Measurements from ENCODE around the gene SLF2.
A peak's percentile ranks its signal among the peaks of the same experiment; 100 is the strongest.
"Not testable (repeated sequence)": the region's sequence is repeated elsewhere in the genome, so short reads cannot be mapped to it uniquely, and the experiment has no call there.

SLF2 gene

GRCh38 chr10:100878291-100878910, 34.4 kb upstream of the SLF2 start:
- DNase-seq = peak; percentile 34

GRCh38 chr10:100879741-100880360, 32.9 kb upstream of the SLF2 start:
- DNase-seq = no peak

- no peak for DNase-seq
Measured at GRCh38 chr10:100881556-100882213, 31.1 kb upstream of the SLF2 start.

GRCh38 chr10:100882252-100882651, 30.5 kb upstream of the SLF2 start:
- DNase-seq = no peak

GRCh38 chr10:100882671-100883311, 30.0 kb upstream of the SLF2 start:
- DNase-seq = no peak

GRCh38 chr10:100883312-100883821, 29.4 kb upstream of the SLF2 start:
- DNase-seq = no peak

GRCh38 chr10:100885611-100886010, 27.2 kb upstream of the SLF2 start:
- not testable (repeated sequence) for DNase-seq

GRCh38 chr10:100886091-100886490, 26.7 kb upstream of the SLF2 start:
- no peak for DNase-seq

- DNase-seq = no peak
Measured at GRCh38 chr10:100886521-100886920, 26.2 kb upstream of the SLF2 start.

- DNase-seq = no peak
Measured at GRCh38 chr10:100886963-100887362, 25.8 kb upstream of the SLF2 start.

GRCh38 chr10:100887761-100888296, 24.9 kb upstream of the SLF2 start:
- no peak for DNase-seq

- DNase-seq = no peak
Measured at GRCh38 chr10:100888957-100889356, 23.8 kb upstream of the SLF2 start.

- DNase-seq = no peak
Measured at GRCh38 chr10:100889546-100889945, 23.2 kb upstream of the SLF2 start.

- DNase-seq = no peak
Measured at GRCh38 chr10:100890141-100890672, 22.6 kb upstream of the SLF2 start.

GRCh38 chr10:100890673-100891317, 22.0 kb upstream of the SLF2 start:
- DNase-seq = no peak

GRCh38 chr10:100894033-100894432, 18.7 kb upstream of the SLF2 start:
- DNase-seq = no peak

- DNase-seq = no peak
Measured at GRCh38 chr10:100894589-100895294, 18.0 kb upstream of the SLF2 start.

- no peak for DNase-seq
Measured at GRCh38 chr10:100895346-100895745, 17.4 kb upstream of the SLF2 start.

- no peak for DNase-seq
Measured at GRCh38 chr10:100895896-100896295, 16.9 kb upstream of the SLF2 start.

- DNase-seq = no peak
Measured at GRCh38 chr10:100896876-100897461, 15.8 kb upstream of the SLF2 start.

- no peak for DNase-seq
Measured at GRCh38 chr10:100897976-100898375, 14.8 kb upstream of the SLF2 start.

GRCh38 chr10:100899171-100899570, 13.6 kb upstream of the SLF2 start:
- DNase-seq = no peak

Measured in NCI-H2107 (cell line).